Measurements from ENCODE around the gene LRRIQ3. TPM values are rescaled to one million over a fixed set of nuclear protein-coding genes. Genes with fewer than 3 reads are reported as not detected.

Gene LRRIQ3
- total and polyA plus RNA-seq, 10 of the 15 experiments (the other 5 are each of a cell fraction or from before 2014, with no cell fraction given) = 1.1 to 5.1 (median 2.7) TPM

DNA sequence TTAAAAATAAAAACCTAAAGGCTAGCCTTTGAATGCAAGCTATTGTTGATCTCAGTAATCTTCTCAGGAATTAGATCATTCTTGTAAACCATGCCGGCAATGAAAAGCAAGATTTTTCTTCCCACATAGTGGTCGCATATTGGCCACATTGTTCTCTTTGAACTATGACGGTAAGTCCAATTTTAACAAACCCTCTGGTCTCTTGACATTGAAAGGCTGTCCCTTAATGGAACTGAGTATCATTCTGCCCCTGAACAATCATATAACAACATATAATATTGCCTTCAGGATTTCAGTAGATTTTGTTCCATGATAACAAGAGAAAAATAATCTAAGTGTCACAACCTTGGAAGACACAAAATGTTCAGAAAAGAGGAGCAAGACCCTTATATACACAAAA is 38.5 kb upstream of the LRRIQ3 start (continued):
- TF ChIP-seq, protein P1, sequence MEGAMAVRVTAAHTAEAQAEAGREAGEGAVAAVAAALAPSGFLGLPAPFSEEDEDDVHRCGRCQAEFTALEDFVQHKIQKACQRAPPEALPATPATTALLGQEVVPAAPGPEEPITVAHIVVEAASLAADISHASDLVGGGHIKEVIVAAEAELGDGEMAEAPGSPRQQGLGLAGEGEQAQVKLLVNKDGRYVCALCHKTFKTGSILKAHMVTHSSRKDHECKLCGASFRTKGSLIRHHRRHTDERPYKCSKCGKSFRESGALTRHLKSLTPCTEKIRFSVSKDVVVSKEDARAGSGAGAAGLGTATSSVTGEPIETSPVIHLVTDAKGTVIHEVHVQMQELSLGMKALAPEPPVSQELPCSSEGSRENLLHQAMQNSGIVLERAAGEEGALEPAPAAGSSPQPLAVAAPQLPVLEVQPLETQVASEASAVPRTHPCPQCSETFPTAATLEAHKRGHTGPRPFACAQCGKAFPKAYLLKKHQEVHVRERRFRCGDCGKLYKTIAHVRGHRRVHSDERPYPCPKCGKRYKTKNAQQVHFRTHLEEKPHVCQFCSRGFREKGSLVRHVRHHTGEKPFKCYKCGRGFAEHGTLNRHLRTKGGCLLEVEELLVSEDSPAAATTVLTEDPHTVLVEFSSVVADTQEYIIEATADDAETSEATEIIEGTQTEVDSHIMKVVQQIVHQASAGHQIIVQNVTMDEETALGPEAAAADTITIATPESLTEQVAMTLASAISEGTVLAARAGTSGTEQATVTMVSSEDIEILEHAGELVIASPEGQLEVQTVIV (IDR thresholded peaks at IDR 0.05; ENCODE audit: borderline replicate concordance, partially characterized antibody) = no peak
- no peak for TF ChIP-seq SKIL (IDR thresholded peaks at IDR 0.05; ENCODE audit: low read depth, poor library complexity, severe bottlenecking)
- TF ChIP-seq RCOR1 (conservative IDR thresholded peaks at IDR 0.05; ENCODE audit: low read depth, low read length) = no peak
- TF ChIP-seq SPI1 (IDR thresholded peaks at IDR 0.05; ENCODE audit: borderline replicate concordance, insufficient read depth, low read depth, low read length) = no peak
- TF ChIP-seq, protein P2, sequence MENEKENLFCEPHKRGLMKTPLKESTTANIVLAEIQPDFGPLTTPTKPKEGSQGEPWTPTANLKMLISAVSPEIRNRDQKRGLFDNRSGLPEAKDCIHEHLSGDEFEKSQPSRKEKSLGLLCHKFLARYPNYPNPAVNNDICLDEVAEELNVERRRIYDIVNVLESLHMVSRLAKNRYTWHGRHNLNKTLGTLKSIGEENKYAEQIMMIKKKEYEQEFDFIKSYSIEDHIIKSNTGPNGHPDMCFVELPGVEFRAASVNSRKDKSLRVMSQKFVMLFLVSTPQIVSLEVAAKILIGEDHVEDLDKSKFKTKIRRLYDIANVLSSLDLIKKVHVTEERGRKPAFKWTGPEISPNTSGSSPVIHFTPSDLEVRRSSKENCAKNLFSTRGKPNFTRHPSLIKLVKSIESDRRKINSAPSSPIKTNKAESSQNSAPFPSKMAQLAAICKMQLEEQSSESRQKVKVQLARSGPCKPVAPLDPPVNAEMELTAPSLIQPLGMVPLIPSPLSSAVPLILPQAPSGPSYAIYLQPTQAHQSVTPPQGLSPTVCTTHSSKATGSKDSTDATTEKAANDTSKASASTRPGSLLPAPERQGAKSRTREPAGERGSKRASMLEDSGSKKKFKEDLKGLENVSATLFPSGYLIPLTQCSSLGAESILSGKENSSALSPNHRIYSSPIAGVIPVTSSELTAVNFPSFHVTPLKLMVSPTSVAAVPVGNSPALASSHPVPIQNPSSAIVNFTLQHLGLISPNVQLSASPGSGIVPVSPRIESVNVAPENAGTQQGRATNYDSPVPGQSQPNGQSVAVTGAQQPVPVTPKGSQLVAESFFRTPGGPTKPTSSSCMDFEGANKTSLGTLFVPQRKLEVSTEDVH (IDR thresholded peaks at IDR 0.05; ENCODE audit: low read depth, partially characterized antibody) = no peak
- no peak for TF ChIP-seq JUND (IDR thresholded peaks at IDR 0.05; ENCODE audit: low read depth, low read length)
- TF ChIP-seq NBN (IDR thresholded peaks at IDR 0.05) = no peak
- TF ChIP-seq GATAD2B (conservative IDR thresholded peaks at IDR 0.05; ENCODE audit: low read depth) = no peak
- no peak for TF ChIP-seq SREBF1 (IDR thresholded peaks at IDR 0.05; ENCODE audit: low read length)
